ENCODE measurements around the gene GRWD1. TPM values are rescaled to one million over a fixed set of nuclear protein-coding genes. Genes with fewer than 3 reads are reported as not detected.

The GRWD1 gene
- total and polyA plus RNA-seq, 2 of the 13 experiments (the other 11 are each of a cell fraction or from before 2014, with no cell fraction given) = 10.8 to 46.6 TPM

GRCh38 chr19:48471836-48472235 is 26.1 kb downstream of the GRWD1 start:
- intact Hi-C loops (cut with micrococcal nuclease; ENCODE audit: unreplicated experiment) (no loop called here), in situ Hi-C loops (cut with HindIII; ENCODE audit: extremely low pct_ligation_motif_present, low pct_unique_long_range_greater_than_20kb) (no loop called here)
- no peaks in the 10 kb centered on the region for H3K9me3 ChIP-seq (ENCODE audit: low read length)
- BruUV-seq (replicated peaks) = no TSS peak
- FAIRE-seq (no peak), DNase-seq (ENCODE audit: low spot score) (no peak), ATAC-seq (no peak)
- TF ChIP-seq ZNF264 (CRISPR knock-in tag; IDR thresholded peaks at IDR 0.05) = no peak
- no peak for TF ChIP-seq ZMYM3 (CRISPR knock-in tag; IDR thresholded peaks at IDR 0.05)
- no peak for TF ChIP-seq SRF (IDR thresholded peaks at IDR 0.05; ENCODE audit: low read depth, low read length)
- TF ChIP-seq ZMAT3 (CRISPR knock-in tag; conservative IDR thresholded peaks at IDR 0.05) = no peak
- TF ChIP-seq BRCA1 (CRISPR knock-in tag; IDR thresholded peaks at IDR 0.05) = no peak
- no peak for TF ChIP-seq CSRNP1 (CRISPR knock-in tag; IDR thresholded peaks at IDR 0.05)
- no peak for TF ChIP-seq ZNF891 (CRISPR knock-in tag; IDR thresholded peaks at IDR 0.05)
- no peak for TF ChIP-seq ZBTB43 (CRISPR knock-in tag; conservative IDR thresholded peaks at IDR 0.05)
- TF ChIP-seq CREB1 (IDR thresholded peaks at IDR 0.05) = no peak
- no peak for TF ChIP-seq CREB1 (CRISPR knock-in tag; IDR thresholded peaks at IDR 0.05)
- no peak for TF ChIP-seq ZNF24 (IDR thresholded peaks at IDR 0.05)
- TF ChIP-seq MXD3 (CRISPR knock-in tag; IDR thresholded peaks at IDR 0.05) = no peak
- TF ChIP-seq ZNF839 (CRISPR knock-in tag; IDR thresholded peaks at IDR 0.05; ENCODE audit: borderline replicate concordance) = no peak
- no peak for TF ChIP-seq NR2F2 (IDR thresholded peaks at IDR 0.05; ENCODE audit: borderline replicate concordance, low read depth)
- no peak for TF ChIP-seq CEBPB (IDR thresholded peaks at IDR 0.05; ENCODE audit: borderline replicate concordance, low read depth, low read length)
- H3K4me1 ChIP-seq (ENCODE audit: insufficient read depth, low read length) = peaks cover 17% of the 10 kb centered on the region
- no peaks in the 10 kb centered on the region; a peak in 1 of 5 replicates for H3K27me3 ChIP-seq (ENCODE audit: control insufficient read depth in 1 of 2, insufficient read depth in 2 of 2, low read length in 2 of 2)
- H3K4me2 ChIP-seq (ENCODE audit: low read depth, low read length) = no peak overlapping the region
- H3K9ac ChIP-seq (ENCODE audit: insufficient read depth, low read depth, low read length) = no peak overlapping the region
- H3K27ac ChIP-seq (ENCODE audit: extremely low read length, insufficient read depth, low read length) = no peak overlapping the region
- no peak overlapping the region for H3K4me3 ChIP-seq (replicated peaks in 1 of 3; ENCODE audit: insufficient read depth in 1 of 3, low read depth in 2 of 3, low read length in 3 of 3)
- CTCF ChIA-PET (ENCODE audit: low intra/inter-chr PET ratio, low total read pairs) = no interaction called here
- WGBS (ENCODE audit: low lambda C conversion rate) = 96% methylated on average over 4 of the region's 4 CpGs
- POLR2A ChIA-PET = interaction anchor here (0.6 kb wide), 1 partner anchor 70 kb away, joined by 3 read pairs; no protein-coding TSS in a partner anchor
- H3K79me2 ChIP-seq (ENCODE audit: insufficient read depth, low read length) = peaks cover 5% of the 10 kb centered on the region
- no peak overlapping the region for H2AFZ ChIP-seq (ENCODE audit: low read length)
- peaks cover 25 to 56% of the 10 kb centered on the region in 2 experiments; a peak in 4 of 5 replicates for H3K36me3 ChIP-seq (replicated peaks in 1 of 2; ENCODE audit: control insufficient read depth in 1 of 2, insufficient read depth in 2 of 2, low read length in 2 of 2)
- no peaks in the 10 kb centered on the region; the same call in 1 of the 2 replicates for H4K20me1 ChIP-seq (ENCODE audit: insufficient read depth, low read length)

All from HepG2 (cell line).